ENCODE measurements around the gene PDE4B.

PDE4B gene

GRCh38 chr1:66370462-66370971 is 577.8 kb downstream of the PDE4B start:
- no peak overlapping the region for H3K4me3 ChIP-seq (ENCODE audit: low read depth, low read length)
- in situ Hi-C loops (cut with HindIII; ENCODE audit: low sequenced_read_pairs): no loop called here
- TF ChIP-seq, protein P1, sequence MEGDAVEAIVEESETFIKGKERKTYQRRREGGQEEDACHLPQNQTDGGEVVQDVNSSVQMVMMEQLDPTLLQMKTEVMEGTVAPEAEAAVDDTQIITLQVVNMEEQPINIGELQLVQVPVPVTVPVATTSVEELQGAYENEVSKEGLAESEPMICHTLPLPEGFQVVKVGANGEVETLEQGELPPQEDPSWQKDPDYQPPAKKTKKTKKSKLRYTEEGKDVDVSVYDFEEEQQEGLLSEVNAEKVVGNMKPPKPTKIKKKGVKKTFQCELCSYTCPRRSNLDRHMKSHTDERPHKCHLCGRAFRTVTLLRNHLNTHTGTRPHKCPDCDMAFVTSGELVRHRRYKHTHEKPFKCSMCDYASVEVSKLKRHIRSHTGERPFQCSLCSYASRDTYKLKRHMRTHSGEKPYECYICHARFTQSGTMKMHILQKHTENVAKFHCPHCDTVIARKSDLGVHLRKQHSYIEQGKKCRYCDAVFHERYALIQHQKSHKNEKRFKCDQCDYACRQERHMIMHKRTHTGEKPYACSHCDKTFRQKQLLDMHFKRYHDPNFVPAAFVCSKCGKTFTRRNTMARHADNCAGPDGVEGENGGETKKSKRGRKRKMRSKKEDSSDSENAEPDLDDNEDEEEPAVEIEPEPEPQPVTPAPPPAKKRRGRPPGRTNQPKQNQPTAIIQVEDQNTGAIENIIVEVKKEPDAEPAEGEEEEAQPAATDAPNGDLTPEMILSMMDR (IDR thresholded peaks at IDR 0.05; ENCODE audit: low read depth, low read length): no peak
- no peak for DNase-seq (ENCODE audit: low read depth, low spot score)

- peak; percentile 60 for DNase-seq (ENCODE audit: low read depth, low spot score)
- in situ Hi-C loops (cut with HindIII; ENCODE audit: low sequenced_read_pairs): no loop called here
- TF ChIP-seq, protein P1 (IDR thresholded peaks at IDR 0.05; ENCODE audit: low read depth, low read length): no peak
Observed at GRCh38 chr1:66371233-66372005, 578.7 kb downstream of the PDE4B start.

DNA sequence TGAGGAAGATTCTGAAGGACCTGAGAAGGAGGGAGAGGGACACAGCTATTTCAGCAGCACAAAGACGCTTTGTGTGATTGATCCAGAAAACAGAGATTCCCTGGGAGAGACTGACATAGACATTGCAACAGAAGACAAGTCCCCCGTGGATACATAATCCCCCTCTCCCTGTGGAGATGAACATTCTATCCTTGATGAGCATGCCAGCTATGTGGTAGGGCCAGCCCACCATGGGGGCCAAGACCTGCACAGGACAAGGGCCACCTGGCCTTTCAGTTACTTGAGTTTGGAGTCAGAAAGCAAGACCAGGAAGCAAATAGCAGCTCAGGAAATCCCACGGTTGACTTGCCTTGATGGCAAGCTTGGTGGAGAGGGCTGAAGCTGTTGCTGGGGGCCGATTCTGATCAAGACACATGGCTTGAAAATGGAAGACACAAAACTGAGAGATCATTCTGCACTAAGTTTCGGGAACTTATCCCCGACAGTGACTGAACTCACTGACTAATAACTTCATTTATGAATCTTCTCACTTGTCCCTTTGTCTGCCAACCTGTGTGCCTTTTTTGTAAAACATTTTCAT is 579.9 kb downstream of the PDE4B start:
- no peak overlapping the region for H3K4me3 ChIP-seq (ENCODE audit: low read depth, low read length)
- TF ChIP-seq, protein P1 (IDR thresholded peaks at IDR 0.05; ENCODE audit: low read depth, low read length): no peak
- in situ Hi-C loops (cut with HindIII; ENCODE audit: low sequenced_read_pairs): no loop called here
- no peak for DNase-seq (ENCODE audit: low read depth, low spot score)

More at GRCh38 chr1:66371233-66372005, 578.7 kb downstream of the PDE4B start:
- no peak overlapping the region for H3K4me3 ChIP-seq (ENCODE audit: low read depth, low read length)

DNA sequence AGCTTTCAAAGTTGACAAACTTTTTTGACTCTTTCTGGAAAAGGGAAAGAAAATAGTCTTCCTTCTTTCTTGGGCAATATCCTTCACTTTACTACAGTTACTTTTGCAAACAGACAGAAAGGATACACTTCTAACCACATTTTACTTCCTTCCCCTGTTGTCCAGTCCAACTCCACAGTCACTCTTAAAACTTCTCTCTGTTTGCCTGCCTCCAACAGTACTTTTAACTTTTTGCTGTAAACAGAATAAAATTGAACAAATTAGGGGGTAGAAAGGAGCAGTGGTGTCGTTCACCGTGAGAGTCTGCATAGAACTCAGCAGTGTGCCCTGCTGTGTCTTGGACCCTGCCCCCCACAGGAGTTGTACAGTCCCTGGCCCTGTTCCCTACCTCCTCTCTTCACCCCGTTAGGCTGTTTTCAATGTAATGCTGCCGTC is 580.5 kb downstream of the PDE4B start:
- no peak overlapping the region for H3K4me3 ChIP-seq (ENCODE audit: low read depth, low read length)
- in situ Hi-C loops (cut with HindIII; ENCODE audit: low sequenced_read_pairs): no loop called here
- DNase-seq (ENCODE audit: low read depth, low spot score): no peak
- TF ChIP-seq, protein P1 (IDR thresholded peaks at IDR 0.05; ENCODE audit: low read depth, low read length): no peak

DNA sequence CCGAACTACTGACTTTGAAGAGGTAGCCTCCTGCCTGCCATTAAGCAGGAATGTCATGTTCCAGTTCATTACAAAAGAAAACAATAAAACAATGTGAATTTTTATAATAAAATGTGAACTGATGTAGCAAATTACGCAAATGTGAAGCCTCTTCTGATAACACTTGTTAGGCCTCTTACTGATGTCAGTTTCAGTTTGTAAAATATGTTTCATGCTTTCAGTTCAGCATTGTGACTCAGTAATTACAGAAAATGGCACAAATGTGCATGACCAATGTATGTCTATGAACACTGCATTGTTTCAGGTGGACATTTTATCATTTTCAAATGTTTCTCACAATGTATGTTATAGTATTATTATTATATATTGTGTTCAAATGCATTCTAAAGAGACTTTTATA is 581.5 kb downstream of the PDE4B start:
- no peak for DNase-seq (ENCODE audit: low read depth, low spot score)
- in situ Hi-C loops (cut with HindIII; ENCODE audit: low sequenced_read_pairs): no loop called here
- TF ChIP-seq, protein P1 (IDR thresholded peaks at IDR 0.05; ENCODE audit: low read depth, low read length): no peak
- H3K4me3 ChIP-seq (ENCODE audit: low read depth, low read length): no peak overlapping the region

- peak; percentile 86 for DNase-seq (ENCODE audit: low read depth, low spot score)
- H3K4me3 ChIP-seq (ENCODE audit: low read depth, low read length): no peak overlapping the region
- TF ChIP-seq, protein P1 (IDR thresholded peaks at IDR 0.05; ENCODE audit: low read depth, low read length): no peak
- in situ Hi-C loops (cut with HindIII; ENCODE audit: low sequenced_read_pairs): no loop called here
Observed at GRCh38 chr1:66374561-66375111, 581.9 kb downstream of the PDE4B start.

All from astrocyte of the spinal cord (primary cell).